Mesothelial cell of epicardium (in vitro differentiated cells): Measurements from ENCODE around the gene ZSCAN9. TPM values are rescaled to one million over a fixed set of nuclear protein-coding genes. Genes with fewer than 3 reads are reported as not detected.

Source experiments
- DNase-seq, 2 experiments: peaks; one replicate each; pipeline ENCODE4 v3.0.0; 2021; ENCODE audit warnings: low spot score in 2 of 2; ENCODE audit not compliant: unreplicated experiment in 2 of 2
- H3K27ac Mint-ChIP-seq: 2 replicates; pipeline ENCODE4 v1.8.0; 2021; ENCODE audit warnings: mixed read lengths
- H3K27me3 Mint-ChIP-seq: 2 replicates; pipeline ENCODE4 v1.8.0; 2021; ENCODE audit warnings: low read depth, mixed read lengths
- H3K36me3 Mint-ChIP-seq: 2 replicates; pipeline ENCODE4 v1.8.0; 2021; ENCODE audit warnings: mixed read lengths
- H3K4me1 Mint-ChIP-seq: 2 replicates; pipeline ENCODE4 v1.8.0; 2021; ENCODE audit warnings: mixed read lengths
- H3K4me3 Mint-ChIP-seq: 2 replicates; pipeline ENCODE4 v1.8.0; 2021; ENCODE audit warnings: mild to moderate bottlenecking, moderate library complexity, mixed read lengths
- H3K9me3 Mint-ChIP-seq: 2 replicates; pipeline ENCODE4 v1.8.0; 2021; ENCODE audit warnings: mixed read lengths
- total RNA-seq: library from RNA; stranded (reverse); gene quantifications from 3 replicates; pipeline ENCODE4 v1.2.1, GENCODE V29; 2021
- TF ChIP-seq, protein P1 (sequence below): fragments of 200-600 bp; sonication (generic); IDR thresholded peaks from one replicate; pipeline ENCODE4 v1.5.0; 2021; ENCODE audit warnings: antibody characterized with exemption; ENCODE audit not compliant: unreplicated experiment

Gene ZSCAN9
- total RNA-seq, 1 donor from 2014 or later = 27.9 TPM

DNA sequence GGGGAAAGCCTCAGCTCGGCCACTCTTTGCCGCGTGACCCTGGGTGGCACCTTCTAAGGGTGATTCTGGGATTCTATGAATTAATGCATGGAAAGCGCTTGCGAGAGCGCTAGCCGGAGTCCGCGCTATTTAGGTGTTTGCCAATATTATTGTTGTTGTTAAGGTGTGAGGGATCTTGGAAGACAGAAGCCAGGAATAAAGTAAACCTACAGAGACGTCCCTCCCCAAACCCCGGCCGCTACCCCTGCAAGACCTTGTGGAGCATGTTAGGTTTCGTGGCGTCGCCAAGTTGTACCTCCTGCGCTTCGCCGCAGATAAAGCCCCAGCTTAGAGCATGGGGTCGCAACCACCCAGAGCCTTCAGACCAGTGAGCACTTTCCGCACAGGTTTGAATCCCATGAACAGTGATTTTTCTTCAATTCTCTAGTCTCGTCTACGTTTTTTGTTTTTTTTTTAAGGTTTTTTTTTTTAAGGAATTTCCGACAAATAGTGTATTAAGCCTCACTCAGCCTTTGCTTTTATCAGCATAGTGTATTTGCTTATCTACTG, 16.9 kb upstream of the ZSCAN9 start:
- Mint-ChIP-seq H3K4me3 (peak overlapping the region; percentile 69), H3K27ac (no peak overlapping the region), H3K4me1 (peaks cover 20% of the 10 kb centered on the region), H3K9me3 (peaks cover 11% of the 10 kb centered on the region), H3K27me3 (peaks cover 97% of the 10 kb centered on the region), H3K36me3 (no peaks in the 10 kb centered on the region)
- DNase-seq = no peak
- TF ChIP-seq, protein P1, sequence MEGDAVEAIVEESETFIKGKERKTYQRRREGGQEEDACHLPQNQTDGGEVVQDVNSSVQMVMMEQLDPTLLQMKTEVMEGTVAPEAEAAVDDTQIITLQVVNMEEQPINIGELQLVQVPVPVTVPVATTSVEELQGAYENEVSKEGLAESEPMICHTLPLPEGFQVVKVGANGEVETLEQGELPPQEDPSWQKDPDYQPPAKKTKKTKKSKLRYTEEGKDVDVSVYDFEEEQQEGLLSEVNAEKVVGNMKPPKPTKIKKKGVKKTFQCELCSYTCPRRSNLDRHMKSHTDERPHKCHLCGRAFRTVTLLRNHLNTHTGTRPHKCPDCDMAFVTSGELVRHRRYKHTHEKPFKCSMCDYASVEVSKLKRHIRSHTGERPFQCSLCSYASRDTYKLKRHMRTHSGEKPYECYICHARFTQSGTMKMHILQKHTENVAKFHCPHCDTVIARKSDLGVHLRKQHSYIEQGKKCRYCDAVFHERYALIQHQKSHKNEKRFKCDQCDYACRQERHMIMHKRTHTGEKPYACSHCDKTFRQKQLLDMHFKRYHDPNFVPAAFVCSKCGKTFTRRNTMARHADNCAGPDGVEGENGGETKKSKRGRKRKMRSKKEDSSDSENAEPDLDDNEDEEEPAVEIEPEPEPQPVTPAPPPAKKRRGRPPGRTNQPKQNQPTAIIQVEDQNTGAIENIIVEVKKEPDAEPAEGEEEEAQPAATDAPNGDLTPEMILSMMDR = no peak

DNA sequence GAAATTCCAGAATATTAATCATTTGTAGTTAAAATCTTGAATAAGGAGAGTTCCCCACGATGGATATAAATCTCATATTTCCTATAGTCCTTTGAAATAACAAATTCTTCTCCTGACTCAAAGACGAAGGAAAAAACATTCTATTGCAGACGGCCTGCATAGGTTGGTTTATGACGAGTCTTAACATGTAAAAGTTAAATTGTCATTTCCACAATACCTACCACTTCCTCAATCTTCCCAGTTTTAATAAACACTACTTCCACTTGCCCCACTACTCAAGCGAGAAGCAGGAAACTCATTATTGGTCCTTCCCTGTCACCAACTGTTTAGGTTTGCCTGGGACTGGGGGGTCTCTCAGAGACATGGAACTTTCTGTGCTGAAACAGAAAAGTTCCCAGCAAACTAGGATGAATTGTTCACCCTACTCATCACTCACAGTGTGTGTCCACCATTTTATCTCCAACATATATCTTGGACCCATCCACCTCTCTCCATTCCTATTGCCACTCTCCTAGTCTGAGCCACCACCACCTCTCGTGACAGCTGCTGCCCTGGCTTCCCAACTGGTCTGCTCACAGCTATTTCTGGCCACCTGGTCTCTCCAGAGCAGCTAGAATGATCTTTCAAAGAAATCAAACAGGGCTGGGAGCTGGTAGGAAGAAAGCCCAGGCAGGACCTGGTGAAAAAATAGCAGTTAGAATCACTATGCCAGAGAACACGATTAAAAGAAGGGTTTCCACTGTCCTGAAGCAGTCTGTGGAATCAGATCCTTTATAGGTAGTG, 15.1 kb upstream of the ZSCAN9 start:
- no peak for DNase-seq
- Mint-ChIP-seq H3K9me3 (peaks cover 4% of the 10 kb centered on the region), H3K36me3 (no peaks in the 10 kb centered on the region), H3K27me3 (peaks cover 96% of the 10 kb centered on the region), H3K4me3 (no peak overlapping the region), H3K27ac (no peak overlapping the region), H3K4me1 (peaks cover 20% of the 10 kb centered on the region)
- TF ChIP-seq, protein P1 = no peak

DNA sequence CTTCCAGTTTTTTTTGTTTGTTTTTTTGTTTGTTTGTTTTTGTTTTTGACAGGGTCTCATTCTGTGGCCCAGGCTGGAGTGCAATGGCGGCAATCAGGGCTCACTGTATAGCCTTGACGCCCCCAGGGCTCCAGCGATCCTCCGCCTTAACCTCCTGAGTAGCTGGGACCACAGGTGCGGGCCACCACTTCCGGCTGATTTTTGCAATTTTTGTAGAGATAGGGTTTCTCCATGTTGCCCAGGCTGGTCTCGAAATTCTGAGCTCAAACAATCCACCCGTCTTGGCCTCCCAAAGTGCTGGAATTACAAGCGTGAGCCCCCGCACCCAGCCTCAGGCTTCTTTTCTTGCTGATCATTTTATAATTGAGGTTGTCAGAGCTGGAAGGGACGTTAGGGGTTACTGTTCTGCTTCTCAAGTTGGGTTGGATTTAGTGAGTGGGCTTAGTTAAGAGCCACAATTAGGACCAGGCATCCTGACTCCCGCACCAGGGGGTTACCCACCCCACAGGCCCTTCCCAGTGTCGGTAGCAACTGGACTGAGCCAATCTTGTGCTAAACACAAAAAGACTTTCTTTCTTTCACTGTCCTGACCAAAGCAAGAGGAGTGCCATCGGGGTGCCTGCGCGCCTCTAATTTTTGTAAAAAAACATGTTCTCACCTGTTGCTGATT, 13.1 kb upstream of the ZSCAN9 start:
- DNase-seq = no peak
- Mint-ChIP-seq H3K27ac (peak overlapping the region; percentile 26), H3K9me3 (no peaks in the 10 kb centered on the region), H3K4me3 (peak overlapping the region; percentile 64), H3K36me3 (no peaks in the 10 kb centered on the region), H3K4me1 (peaks cover 19% of the 10 kb centered on the region), H3K27me3 (peaks cover 94% of the 10 kb centered on the region)
- TF ChIP-seq, protein P1 = no peak

DNA sequence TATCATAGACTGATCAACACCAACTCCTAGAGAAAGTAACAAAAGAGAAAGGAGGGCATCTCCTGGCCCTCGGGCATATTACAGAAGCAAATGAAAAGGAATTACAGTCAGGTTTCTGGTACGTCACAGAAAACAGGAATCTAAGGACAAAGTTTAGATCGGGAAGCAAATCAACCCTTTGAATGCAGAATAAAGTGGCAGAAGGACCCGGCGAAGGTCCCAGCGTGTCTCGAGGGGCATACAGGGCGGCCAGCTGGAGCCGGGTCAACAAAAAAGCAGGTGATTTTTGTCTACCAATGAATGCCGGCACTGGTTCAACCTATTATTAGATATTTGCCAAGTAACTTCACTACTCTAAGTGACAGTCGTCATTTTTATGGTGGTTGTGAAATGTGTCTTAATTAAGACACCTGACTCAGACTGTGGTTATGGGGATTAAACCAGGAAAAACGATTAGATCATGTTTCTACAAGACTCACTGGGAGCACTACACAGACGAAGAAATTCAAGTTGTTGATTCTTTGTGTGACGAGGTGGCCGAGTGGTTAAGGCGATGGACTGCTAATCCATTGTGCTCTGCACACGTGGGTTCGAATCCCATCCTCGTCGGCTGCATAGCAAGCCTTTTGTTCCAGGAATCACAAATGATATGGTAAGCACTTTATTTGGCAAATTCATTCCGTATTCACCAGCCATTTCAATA, 12.4 kb upstream of the ZSCAN9 start:
- TF ChIP-seq, protein P1 = no peak
- H3K4me3 Mint-ChIP-seq = peak overlapping the region; percentile 64
- peak in 1 of 2 experiments; percentile 51 for DNase-seq
- peak overlapping the region; percentile 26 for H3K27ac Mint-ChIP-seq
- peaks cover 12% of the 10 kb centered on the region for H3K4me1 Mint-ChIP-seq
- H3K36me3 Mint-ChIP-seq = no peaks in the 10 kb centered on the region
- peaks cover 87% of the 10 kb centered on the region for H3K27me3 Mint-ChIP-seq
- H3K9me3 Mint-ChIP-seq = no peaks in the 10 kb centered on the region

DNA sequence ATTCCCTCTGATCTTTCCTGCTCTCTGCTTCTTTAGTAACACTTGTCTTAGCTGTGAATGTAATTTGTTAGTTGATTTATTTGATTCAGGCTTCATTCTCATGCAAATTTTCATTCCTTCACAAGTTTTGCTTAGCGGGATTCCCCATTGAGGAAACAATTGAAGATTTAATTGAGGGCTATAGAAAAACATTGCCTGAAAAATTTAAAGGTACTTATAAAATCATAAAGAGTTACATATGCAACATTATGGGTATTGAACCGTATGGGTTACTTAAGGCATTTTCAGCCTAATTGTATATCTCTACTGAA, 11.9 kb upstream of the ZSCAN9 start:
- no peaks in the 10 kb centered on the region for H3K9me3 Mint-ChIP-seq
- TF ChIP-seq, protein P1 = no peak
- no peak overlapping the region for H3K27ac Mint-ChIP-seq
- DNase-seq = no peak
- H3K4me1 Mint-ChIP-seq = peaks cover 9% of the 10 kb centered on the region
- H3K36me3 Mint-ChIP-seq = no peaks in the 10 kb centered on the region
- H3K4me3 Mint-ChIP-seq = peak overlapping the region; percentile 64
- H3K27me3 Mint-ChIP-seq = peaks cover 82% of the 10 kb centered on the region
